Measurements from ENCODE around the gene FMR1NB. TPM values are rescaled to one million over a fixed set of nuclear protein-coding genes. Genes with fewer than 3 reads are reported as not detected.

The FMR1NB gene
- total and polyA plus RNA-seq, 10 of the 15 experiments (the other 5 are each of a cell fraction or from before 2014, with no cell fraction given) = 0.08 TPM; not detected in 9

DNA sequence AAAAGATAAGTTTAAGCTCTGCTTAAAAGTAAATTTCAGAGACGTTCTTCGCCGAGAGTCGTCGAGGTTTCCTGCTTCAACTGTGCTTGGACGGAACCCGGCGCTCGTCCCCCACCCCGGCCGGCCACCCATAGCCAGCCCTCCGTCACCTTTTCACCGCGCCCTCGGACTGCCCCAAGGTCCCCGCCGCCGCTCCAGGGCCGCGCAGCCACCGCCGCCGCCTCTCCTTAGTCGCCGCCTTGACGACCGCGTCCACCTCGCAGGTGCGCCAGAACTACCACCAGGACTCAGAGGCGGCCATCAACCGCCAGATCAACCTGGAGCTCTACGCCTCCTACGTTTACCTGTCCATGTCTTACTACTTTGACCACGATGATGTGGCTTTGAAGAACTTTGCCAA, 70.8 kb downstream of the FMR1NB start:
- Histone ChIP-seq H3K27ac (ENCODE audit: control insufficient read depth, insufficient read depth) (no peak overlapping the region), H3K27me3 (replicated peaks in 1 of 2; ENCODE audit: control insufficient read depth in 2 of 2, insufficient read depth in 2 of 2, low read length in 1 of 2) (no peaks in the 10 kb centered on the region), H3K9ac (ENCODE audit: control insufficient read depth, insufficient read depth, low read length) (no peak overlapping the region), H3K36me3 (ENCODE audit: control insufficient read depth in 2 of 2, insufficient read depth in 2 of 2, low read length in 1 of 2) (no peaks in the 10 kb centered on the region), H3K9me3 (replicated peaks; ENCODE audit: control insufficient read depth, insufficient read depth, low read length) (no peaks in the 10 kb centered on the region), H3K79me2 (ENCODE audit: control insufficient read depth, insufficient read depth, low read length) (no peaks in the 10 kb centered on the region), H2AFZ (ENCODE audit: control insufficient read depth, low read depth, low read length) (no peak overlapping the region), H3K4me1 (ENCODE audit: control insufficient read depth, insufficient read depth, low read length) (no peaks in the 10 kb centered on the region), H3K4me3 (no peak overlapping the region), H4K20me1 (ENCODE audit: control insufficient read depth, insufficient read depth) (no peaks in the 10 kb centered on the region), H3K4me2 (ENCODE audit: control insufficient read depth, insufficient read depth) (no peak overlapping the region)
- BruUV-seq (replicated peaks) = no TSS peak
- POLR2A ChIA-PET = no interaction called here
- DNase-seq (ENCODE audit: low read depth, low spot score) = no peak
- WGBS (ENCODE audit: insufficient coverage, insufficient replicate concordance, low lambda C conversion rate, missing lambda C conversion rate) = 79% methylated on average over 29 of the region's 35 CpGs
- RAD21 ChIA-PET (ENCODE audit: unreplicated experiment) = interaction anchor here (0.9 to 2.3 kb wide), 2 partner anchors 1235 to 1419 kb away, joined by 4 to 8 read pairs; no protein-coding TSS in a partner anchor
- CTCF ChIA-PET = interaction anchor here (5.9 kb wide), 1 partner anchor 1418 kb away, joined by 59 read pairs; no protein-coding TSS in a partner anchor
- no peak for FAIRE-seq
- TF ChIP-seq RELA (IDR thresholded peaks at IDR 0.05; ENCODE audit: borderline replicate concordance, partially characterized antibody) (no peak), TCF7 (IDR thresholded peaks at IDR 0.05; ENCODE audit: borderline replicate concordance) (no peak), FOXK2 (IDR thresholded peaks at IDR 0.05) (no peak), HDAC2 (IDR thresholded peaks at IDR 0.05) (no peak), NRF1 (conservative IDR thresholded peaks at IDR 0.05; ENCODE audit: low read depth, low read length) (no peak), ZNF384 (IDR thresholded peaks at IDR 0.05; ENCODE audit: borderline replicate concordance, low read depth, low read length) (no peak), MEF2A (IDR thresholded peaks at IDR 0.05; ENCODE audit: insufficient read depth, low read depth, low read length) (no peak), IKZF1 (conservative IDR thresholded peaks at IDR 0.05) (no peak), MYB (IDR thresholded peaks at IDR 0.05; ENCODE audit: borderline replicate concordance, low read depth, low read length) (no peak)
- TF ChIP-seq, protein P1, sequence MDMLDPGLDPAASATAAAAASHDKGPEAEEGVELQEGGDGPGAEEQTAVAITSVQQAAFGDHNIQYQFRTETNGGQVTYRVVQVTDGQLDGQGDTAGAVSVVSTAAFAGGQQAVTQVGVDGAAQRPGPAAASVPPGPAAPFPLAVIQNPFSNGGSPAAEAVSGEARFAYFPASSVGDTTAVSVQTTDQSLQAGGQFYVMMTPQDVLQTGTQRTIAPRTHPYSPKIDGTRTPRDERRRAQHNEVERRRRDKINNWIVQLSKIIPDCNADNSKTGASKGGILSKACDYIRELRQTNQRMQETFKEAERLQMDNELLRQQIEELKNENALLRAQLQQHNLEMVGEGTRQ (IDR thresholded peaks at IDR 0.05; ENCODE audit: borderline replicate concordance, low read depth, low read length) = no peak
- SMC1A ChIA-PET (ENCODE audit: uncharacterized antibody, unreplicated experiment) = no interaction called here
- intact Hi-C loops (cut with micrococcal nuclease; ENCODE audit: unreplicated experiment) (no loop called here), in situ Hi-C loops (cut with MboI) (no loop called here)
- ATAC-seq = no peak

All from GM12878 (cell line).